GM12873 (cell line): ENCODE results near the gene EPAS1.

ENCODE experiments used
- TF ChIP-seq, protein P1 (sequence below): IDR thresholded peaks from 2 replicates; pipeline ENCODE4 v1.5.1; 2012; ENCODE audit warnings: low read depth, mild to moderate bottlenecking, moderate library complexity, low read length, control low read depth; ENCODE audit not compliant: insufficient read depth; ENCODE audit errors: missing control alignments

The EPAS1 gene

DNA sequence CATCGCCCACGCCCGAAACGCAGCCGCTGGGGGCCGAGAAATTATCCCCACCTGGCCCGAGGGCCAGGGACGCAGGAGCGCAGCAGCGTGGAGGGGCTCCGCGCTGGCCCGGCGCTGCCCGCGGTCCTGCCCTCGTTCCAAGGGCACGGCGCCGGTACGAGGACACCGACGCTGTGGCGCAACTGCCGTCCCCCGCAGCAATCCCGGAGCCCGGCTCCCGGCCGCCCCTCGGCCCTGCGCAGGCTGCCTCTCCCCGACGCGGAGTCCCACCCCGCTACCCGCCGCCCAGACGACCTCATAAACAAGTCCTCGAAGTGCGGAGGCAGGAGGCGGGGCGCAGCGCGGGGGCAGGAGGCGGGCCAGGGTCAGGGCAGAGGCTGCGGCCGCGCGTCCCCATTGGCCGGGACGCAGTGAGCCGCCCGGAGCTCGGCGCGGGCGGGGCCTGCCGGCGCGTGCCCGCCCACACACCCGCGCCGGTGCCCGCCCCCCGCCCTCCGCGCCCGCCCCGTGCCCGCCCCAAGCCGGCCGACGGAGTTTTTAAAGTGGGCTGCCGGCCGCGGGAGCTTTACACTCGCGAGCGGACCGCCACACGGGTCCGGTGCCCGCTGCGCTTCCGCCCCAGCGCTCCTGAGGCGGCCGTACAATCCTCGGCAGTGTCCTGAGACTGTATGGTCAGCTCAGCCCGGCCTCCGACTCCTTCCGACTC lies at the start of gene EPAS1:
EPAS1 (plus strand) TSS at position 568 of the 706 bp plus-strand sequence. CDS start 505 bp downstream, outside the sequence.
- TF ChIP-seq, protein P1, sequence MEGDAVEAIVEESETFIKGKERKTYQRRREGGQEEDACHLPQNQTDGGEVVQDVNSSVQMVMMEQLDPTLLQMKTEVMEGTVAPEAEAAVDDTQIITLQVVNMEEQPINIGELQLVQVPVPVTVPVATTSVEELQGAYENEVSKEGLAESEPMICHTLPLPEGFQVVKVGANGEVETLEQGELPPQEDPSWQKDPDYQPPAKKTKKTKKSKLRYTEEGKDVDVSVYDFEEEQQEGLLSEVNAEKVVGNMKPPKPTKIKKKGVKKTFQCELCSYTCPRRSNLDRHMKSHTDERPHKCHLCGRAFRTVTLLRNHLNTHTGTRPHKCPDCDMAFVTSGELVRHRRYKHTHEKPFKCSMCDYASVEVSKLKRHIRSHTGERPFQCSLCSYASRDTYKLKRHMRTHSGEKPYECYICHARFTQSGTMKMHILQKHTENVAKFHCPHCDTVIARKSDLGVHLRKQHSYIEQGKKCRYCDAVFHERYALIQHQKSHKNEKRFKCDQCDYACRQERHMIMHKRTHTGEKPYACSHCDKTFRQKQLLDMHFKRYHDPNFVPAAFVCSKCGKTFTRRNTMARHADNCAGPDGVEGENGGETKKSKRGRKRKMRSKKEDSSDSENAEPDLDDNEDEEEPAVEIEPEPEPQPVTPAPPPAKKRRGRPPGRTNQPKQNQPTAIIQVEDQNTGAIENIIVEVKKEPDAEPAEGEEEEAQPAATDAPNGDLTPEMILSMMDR = no peak

DNA sequence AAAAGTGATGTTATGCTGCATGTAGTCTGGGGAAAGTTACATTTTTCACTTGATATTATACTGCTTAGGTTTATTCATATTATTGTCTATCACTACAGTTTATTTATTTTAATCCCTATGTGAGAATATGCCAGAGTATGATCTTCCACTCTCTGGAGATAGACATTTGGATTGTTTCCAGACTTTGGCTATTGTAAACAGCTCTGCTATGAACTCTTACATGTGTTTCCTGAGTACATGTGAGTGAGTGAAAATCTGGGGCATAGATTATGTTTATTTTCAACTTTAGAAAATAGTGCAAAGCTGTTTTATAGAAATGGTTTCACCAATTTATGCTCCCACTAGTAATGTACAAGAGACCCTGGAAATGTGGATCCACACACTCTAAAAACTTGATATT lies 49.0 kb upstream of the EPAS1 start:
- TF ChIP-seq, protein P1 = no peak

DNA sequence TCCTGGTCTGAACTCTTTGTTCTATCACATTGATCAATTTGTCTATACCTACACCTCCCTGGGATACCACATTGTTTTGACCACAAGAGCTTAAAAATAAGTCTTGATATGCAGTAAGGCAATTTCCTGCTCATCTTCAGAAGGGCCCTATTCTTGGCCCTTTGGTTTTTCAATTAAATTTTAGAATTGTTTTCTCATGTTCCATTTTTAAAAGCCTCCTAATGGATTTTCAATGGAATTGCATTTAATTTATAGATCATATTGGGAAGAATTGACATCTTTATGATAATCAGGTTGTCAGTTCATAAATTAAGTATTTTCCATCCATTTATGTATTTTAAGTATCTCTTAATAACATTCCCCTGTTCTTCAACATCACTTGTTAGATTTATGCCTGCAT lies 47.6 kb upstream of the EPAS1 start:
- TF ChIP-seq, protein P1 = no peak

GRCh38 chr2:46252891-46253659 lies 44.1 kb upstream of the EPAS1 start:
- TF ChIP-seq, protein P1 = no peak

- TF ChIP-seq, protein P1 = no peak
Observed at GRCh38 chr2:46254474-46254873, 42.7 kb upstream of the EPAS1 start.

DNA sequence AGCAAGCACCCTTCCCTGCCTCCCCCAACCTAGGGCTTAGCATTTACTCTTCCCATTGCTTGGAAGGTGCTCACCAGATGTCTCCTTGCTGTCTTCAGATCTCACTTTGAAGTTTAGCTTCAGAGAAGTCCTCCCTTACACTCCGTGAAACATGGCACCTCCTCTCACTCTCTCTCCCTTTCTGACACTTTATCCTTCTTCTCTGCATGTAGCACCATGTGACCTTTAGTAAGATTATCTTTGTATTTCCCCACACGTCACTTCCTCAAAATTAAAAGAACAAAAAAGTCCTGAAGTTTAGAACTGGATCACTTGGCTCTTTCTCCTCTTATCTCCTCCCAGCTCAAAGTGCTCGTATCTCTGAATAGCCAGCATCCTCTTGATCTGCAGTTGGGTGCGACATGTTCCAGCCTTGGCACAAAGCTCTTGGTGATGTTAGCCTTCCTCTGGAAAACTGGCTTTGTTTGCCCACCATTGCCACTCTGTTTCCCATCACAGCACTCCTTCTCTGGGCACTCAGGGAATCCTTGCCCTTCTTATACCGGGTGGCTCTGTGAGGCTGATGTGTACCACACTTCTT lies 40.6 kb upstream of the EPAS1 start:
- TF ChIP-seq, protein P1 = no peak

- TF ChIP-seq, protein P1 = no peak
Observed at GRCh38 chr2:46257476-46257875, 39.7 kb upstream of the EPAS1 start.
